NT2/D1 (cell line): ENCODE results near the gene OLFM3.

ENCODE experiments used
- SUZ12 ChIP-seq: IDR thresholded peaks from 2 replicates; pipeline ENCODE4 v1.6.1; 2011; ENCODE audit not compliant: insufficient read length, insufficient read depth; ENCODE audit errors: extremely low read depth
- YY1 ChIP-seq: IDR thresholded peaks from 2 replicates; pipeline ENCODE4 v1.6.1; 2011; ENCODE audit not compliant: insufficient read length, insufficient read depth

DNA sequence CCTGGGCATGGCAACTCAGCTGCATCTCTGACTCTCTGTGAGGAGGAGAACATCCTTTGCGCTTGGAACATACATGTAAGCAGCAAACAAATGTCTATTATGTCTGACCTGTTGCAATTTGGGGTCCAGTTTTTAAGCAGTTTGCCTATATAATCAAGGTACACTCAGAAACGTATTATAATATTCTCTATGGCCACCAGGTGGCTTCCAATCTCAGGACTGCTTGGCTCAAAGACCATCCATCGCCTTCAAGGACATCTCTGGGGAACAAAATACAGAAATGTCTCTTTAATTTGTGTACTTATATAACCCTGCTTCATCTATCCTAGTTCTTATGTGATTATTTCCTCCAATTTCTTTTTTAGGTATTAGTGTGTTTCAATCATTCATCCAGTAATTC, 227.2 kb downstream of the OLFM3 start:
- TF ChIP-seq SUZ12 = no peak
- TF ChIP-seq YY1 = no peak
